GOT3 (cell line): Measurements from ENCODE around the gene TAF1B.

Experiments used
- DNase-seq: peaks from one replicate; lab custom pipeline; 2025; ENCODE audit warnings: mixed read lengths; lab: John Stamatoyannopoulos, UW

The TAF1B gene

GRCh38 chr2:9941996-9942390 is 98.7 kb downstream of the TAF1B start:
- DNase-seq, result no peak

GRCh38 chr2:9944330-9944758 is 101.1 kb downstream of the TAF1B start:
- no peak for DNase-seq

GRCh38 chr2:9945596-9945995 is 102.3 kb downstream of the TAF1B start:
- DNase-seq, result no peak

GRCh38 chr2:9946076-9946475 is 102.8 kb downstream of the TAF1B start:
- DNase-seq, result no peak

DNA sequence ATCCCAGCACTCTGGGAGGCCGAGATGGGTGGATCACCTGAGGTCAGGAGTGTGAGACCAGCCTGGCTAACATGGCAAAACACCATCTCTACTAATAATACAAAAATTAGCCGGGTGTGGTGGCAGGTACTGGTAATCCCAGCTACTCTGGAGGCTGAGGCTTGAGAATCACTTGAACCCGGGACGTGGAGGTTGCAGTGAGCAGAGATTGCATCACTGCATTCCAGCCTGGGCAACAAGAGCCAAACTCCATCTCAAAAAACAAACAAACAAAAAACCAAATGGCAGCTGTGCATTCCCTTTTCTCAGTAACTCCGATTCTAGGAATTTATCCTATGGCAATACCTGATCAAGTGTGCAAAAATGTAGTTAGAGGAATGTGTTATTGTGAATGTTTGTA is 103.5 kb downstream of the TAF1B start:
- no peak for DNase-seq

- no peak for DNase-seq
Measured at GRCh38 chr2:9948721-9949120, 105.4 kb downstream of the TAF1B start.

DNA sequence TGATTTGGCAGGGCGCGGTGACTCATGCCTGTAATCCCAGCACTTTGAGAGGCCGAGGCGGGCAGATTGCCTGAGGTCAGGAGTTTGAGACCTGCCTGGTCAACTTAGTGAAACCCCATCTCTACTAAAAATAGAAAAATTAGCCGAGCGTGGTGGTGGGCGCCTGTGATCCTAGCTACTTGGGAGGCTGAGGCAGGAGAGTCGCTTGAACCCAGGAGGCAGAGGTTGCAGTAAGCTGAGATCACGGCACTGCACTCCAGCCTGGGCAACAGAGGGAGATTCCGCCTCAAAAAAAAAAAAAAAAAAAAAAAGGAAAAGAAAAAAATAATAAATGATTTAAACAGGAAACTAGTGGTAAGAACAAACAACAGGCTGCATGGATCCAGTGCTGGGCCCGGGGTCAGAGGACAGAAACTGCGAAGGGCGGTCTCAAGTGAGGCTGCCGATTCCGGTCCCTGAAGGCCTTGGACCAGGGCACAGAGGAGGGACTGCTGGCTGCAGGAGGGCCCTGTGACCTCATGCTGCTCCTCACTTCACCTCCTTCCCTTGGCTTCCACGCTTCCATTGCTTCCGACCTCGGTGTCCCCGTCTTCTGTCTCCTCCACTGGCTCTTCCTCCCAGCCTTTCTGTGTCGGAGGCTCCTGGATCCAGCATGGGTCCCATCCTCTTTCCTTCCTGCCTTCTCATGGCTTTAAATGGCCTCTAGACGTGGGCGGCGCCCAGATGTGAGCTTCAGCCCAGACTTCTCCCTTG is 106.1 kb downstream of the TAF1B start:
- no peak for DNase-seq

DNA sequence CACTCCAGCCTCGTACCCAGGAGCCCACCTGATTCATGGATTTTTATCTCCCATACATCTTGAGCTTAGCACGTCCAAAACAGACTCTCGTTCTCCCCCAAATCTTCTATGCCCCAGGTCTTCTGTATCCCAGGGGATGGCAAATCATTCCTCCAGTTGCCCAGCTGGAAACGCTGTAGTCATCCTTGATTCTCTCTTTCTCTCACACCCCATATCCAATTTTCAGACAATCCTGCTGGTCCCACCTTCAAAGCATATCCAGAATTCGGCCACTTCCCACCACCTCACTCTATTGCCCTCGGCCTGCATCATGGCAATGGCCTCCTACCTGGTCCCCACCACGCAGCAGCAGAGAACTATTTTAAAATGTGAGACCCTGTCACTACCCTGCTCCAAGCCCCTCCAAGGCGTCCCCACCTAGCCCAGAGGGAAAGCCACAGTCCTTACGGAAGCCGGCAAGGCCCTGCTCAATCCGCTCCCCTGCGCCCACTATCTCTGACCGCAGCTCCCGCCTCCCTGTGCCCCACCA is 106.8 kb downstream of the TAF1B start:
- DNase-seq, result no peak

DNA sequence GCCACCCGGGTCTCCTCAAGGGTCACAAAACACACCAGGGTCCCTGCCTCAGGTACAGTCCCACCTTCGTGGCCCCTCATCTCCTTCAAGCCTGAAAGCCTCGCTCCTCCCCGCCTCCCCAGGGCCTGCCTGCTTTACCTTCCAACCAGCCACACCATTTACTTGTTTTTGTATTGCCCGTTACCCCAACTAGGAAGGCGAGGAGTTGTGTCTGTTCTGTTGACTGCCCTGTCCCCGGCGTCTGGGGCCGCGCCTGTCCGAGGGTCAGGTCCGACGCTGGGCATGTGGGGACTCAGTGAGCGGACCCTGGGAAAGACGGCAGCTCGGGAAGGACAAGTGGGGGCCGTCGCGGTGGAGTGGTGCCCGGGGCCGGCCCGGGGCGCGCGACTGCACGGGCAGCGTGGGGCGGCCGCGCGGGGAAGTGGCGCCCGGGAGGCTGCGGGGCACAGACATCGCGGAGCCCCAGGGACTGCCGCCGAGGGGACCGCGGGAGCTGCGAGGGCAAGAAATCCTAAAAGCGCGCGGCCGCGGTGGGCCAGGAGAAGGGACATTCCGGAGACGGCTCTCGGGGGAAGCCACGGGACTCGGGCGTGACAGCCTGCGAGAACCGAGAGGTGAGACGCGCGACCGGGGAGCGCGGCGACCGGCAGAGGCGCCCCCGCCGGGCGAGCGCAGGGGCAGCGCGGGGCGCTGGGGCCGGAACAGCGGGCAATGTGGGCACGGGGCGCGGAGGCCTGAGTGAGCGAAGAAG is 107.4 kb downstream of the TAF1B start:
- DNase-seq, result no peak

DNA sequence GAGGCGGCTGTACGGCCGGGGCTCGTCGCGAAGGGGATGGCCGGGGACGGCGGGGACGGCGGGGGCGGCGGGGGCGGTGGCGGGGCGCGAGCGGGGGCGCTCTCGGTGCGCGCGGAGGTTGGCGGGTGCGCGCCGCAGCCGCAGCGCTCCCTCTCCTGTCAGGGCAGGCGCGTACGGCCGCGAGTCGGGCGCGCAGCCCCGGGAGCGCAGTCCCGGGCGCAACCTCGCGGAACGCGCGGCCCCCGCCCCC is 107.9 kb downstream of the TAF1B start:
- DNase-seq, result no peak

- DNase-seq, result peak; percentile 72
Measured at GRCh38 chr2:9951522-9952285, 108.4 kb downstream of the TAF1B start, which contains the start of gene GRHL1. TSS of gene GRHL1 (plus strand) at chr2:9951693. CDS start at chr2:9951834, 141 bp downstream.

DNA sequence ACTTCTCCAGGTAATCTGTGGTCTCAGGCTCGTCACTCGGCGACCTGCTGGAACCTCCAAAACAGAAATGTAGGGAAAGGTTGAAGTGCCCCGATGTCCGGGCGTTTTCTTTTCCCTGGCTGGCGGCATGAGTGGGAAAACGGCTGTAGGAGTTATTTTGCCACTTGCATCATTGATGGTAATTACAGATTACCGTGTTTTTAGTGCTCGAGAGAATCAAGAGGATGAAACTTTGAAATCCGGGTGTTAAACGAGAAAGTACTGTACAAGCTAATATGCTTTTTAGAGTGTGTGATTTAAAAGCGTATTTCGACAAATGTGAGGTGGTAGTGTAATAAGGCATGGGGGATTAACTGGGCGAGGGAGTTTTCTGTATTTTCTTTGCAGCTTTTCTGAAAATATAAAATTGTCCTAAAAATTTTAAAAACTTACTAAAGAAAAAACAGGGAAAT is 109.0 kb downstream of the TAF1B start:
- no peak for DNase-seq

DNA sequence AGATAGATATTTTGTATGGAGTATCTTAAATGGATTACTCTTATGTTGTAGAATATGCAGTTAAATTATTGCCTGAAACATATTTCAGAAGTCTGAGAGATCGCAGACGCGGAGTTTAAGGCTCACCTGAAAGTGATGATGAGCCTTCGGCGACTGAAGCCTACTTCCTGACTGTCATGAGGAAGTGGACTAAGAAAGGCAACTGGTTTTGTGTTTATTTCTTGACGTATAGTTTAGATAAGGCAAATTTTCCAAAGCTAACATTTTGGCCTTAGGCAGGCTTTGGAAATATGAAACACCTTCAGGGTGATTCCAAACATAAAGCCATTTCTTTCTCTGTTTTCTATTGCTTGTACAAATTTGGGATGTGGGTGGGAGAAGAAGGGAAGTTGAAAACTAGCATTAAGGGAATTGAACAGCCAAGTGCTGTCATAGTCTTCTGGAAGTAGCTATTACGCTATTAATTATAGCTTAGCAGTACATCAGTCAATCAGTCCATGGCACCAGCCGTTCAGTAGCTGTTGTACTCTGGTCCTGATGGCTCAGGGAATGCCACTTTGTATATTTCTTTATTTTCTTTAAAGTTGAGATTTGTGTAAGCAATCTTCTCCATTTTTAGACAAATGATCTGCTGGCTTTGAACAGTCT is 109.7 kb downstream of the TAF1B start:
- no peak for DNase-seq

DNA sequence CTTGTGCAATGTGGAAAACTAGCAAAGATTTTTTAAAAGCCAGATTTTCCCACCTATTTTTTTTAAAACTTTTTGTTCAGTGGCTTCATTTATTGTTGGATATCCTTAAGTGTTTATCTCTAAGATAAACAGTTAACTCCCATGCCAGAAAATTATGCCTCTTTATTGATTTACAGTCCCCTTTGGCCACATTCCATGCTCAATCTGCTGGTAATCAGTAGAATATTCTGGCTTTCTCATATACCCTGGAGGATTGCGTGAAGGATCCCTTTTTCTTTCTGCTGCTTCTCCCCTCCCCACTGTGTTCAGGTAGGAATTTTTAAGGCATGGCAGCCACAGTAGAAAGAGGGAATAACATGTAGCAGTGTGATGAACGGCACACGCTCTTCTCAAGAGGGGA is 110.9 kb downstream of the TAF1B start:
- no peak for DNase-seq

- no peak for DNase-seq
Measured at GRCh38 chr2:9958057-9958456, 114.8 kb downstream of the TAF1B start.

- no peak for DNase-seq
Measured at GRCh38 chr2:9959262-9959661, 116.0 kb downstream of the TAF1B start.

DNA sequence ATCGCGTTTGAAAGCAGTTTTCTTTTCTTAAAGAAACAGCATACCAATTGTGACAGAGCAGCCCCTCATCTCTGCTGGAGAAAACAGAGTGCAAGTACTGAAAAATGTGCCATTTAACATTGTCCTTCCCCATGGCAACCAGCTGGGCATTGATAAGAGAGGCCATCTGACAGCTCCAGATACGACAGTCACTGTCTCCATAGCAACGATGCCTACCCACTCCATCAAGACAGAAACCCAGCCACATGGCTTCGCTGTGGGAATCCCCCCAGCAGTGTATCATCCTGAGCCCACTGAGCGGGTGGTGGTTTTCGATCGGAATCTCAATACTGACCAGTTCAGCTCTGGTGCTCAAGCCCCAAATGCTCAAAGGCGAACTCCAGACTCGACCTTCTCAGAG is 117.7 kb downstream of the TAF1B start:
- DNase-seq, result no peak

- DNase-seq, result no peak
Measured at GRCh38 chr2:9964334-9964980, 121.2 kb downstream of the TAF1B start.

- no peak for DNase-seq
Measured at GRCh38 chr2:9965119-9965822, 122.0 kb downstream of the TAF1B start.

- DNase-seq, result no peak
Measured at GRCh38 chr2:9966491-9967022, 123.3 kb downstream of the TAF1B start.
